Gastroesophageal sphincter (tissue), 4 donors: ENCODE measurements around the gene ACVR1B. TPM values are rescaled to one million over a fixed set of nuclear protein-coding genes. Genes with fewer than 3 reads are reported as not detected.

Source experiments
- ATAC-seq: fragments of 150-250 bp; one replicate; pipeline ENCODE4 v1.9.1; 2016; ENCODE audit warnings: mild to moderate bottlenecking, moderate library complexity
- H3K27ac ChIP-seq, 4 donors: fragments of 200-600 bp; sonication (generic) in 3 of 4; 1 replicate in 3 of 4; 2 replicates in 1 of 4; pipeline ENCODE4 v1.5.1; 2016 to 2019
- H3K27me3 ChIP-seq: fragments of 200-600 bp; sonication (generic); one replicate; pipeline ENCODE4 v1.5.1; 2019
- H3K36me3 ChIP-seq, 2 donors: fragments of 200-600 bp; sonication (generic); one replicate each; pipeline ENCODE4 v1.5.1; 2019; ENCODE audit warnings: control low read depth in 1 of 2
- H3K4me1 ChIP-seq, 3 donors: fragments of 200-600 bp; sonication (generic); 1 replicate in 2 of 3; 2 replicates in 1 of 3; pipeline ENCODE4 v1.5.1; 2016 to 2019; ENCODE audit warnings: control low read depth in 2 of 3
- H3K4me3 ChIP-seq, 2 donors: fragments of 200-600 bp; sonication (generic); one replicate each; pipeline ENCODE4 v1.5.1; 2019; ENCODE audit warnings: mild to moderate bottlenecking in 1 of 2, moderate library complexity in 1 of 2
- H3K9me3 ChIP-seq, 3 donors: fragments of 200-600 bp; sonication (generic); one replicate each; pipeline ENCODE4 v1.5.1; 2017 to 2019; ENCODE audit warnings: control low read depth in 2 of 3
- EP300 ChIP-seq: sonication (generic); formaldehyde crosslinking; IDR thresholded peaks from one replicate; pipeline ENCODE4 v1.6.1; 2017; ENCODE audit warnings: antibody characterized with exemption, mild to moderate bottlenecking
- POLR2A ChIP-seq, 2 donors: fragments of 450-650 bp; IDR thresholded peaks; one replicate each; pipeline ENCODE4 v1.6.1; 2017; ENCODE audit warnings: antibody characterized with exemption in 2 of 2, mild to moderate bottlenecking in 2 of 2, moderate library complexity in 1 of 2
- POLR2AphosphoS5 ChIP-seq: sonication (generic); formaldehyde crosslinking; IDR thresholded peaks from one replicate; pipeline ENCODE4 v1.6.1; 2017; ENCODE audit warnings: antibody characterized with exemption
- WGBS, 2 donors: methylation state at CpG; one replicate each; pipeline ENCODE4 v1.1.5; 2018; ENCODE audit warnings: low coverage in 1 of 2; 5-methylcytosine and 5-hydroxymethylcytosine counted together
- total RNA-seq, 4 donors: library from RNA; depleted of rRNA; stranded (reverse); fragments of >200 nt; gene quantifications; one replicate each; pipeline ENCODE4 v1.1.0, GENCODE V29; 2016
- TF ChIP-seq, protein P1 (sequence below), 4 experiments: fragments of 200-600 bp in 2 of 4; fragments of 450-650 bp in 2 of 4; sonication (generic) in 1 of 4; IDR thresholded peaks; one replicate each; pipeline ENCODE4 v1.5.1; 2017 to 2019; ENCODE audit warnings: antibody characterized with exemption in 4 of 4, mild to moderate bottlenecking in 2 of 4, moderate library complexity in 2 of 4

The ACVR1B gene
- total RNA-seq, 4 donors from 2014 or later: 6.5 to 17.9 (median 10.5) TPM

- H3K4me1 ChIP-seq: peaks cover 0 to 5% (median 0%) of the 10 kb centered on the region in 3 donors
- H3K27me3 ChIP-seq: no peaks in the 10 kb centered on the region
- no peak overlapping the region for H3K4me3 ChIP-seq
- peaks cover 0 to 67% of the 10 kb centered on the region in 2 donors for H3K36me3 ChIP-seq
- TF ChIP-seq EP300 (no peak), POLR2AphosphoS5 (no peak), POLR2A (IDR thresholded peaks at IDR 0.05) (no peak)
- TF ChIP-seq, protein P1, sequence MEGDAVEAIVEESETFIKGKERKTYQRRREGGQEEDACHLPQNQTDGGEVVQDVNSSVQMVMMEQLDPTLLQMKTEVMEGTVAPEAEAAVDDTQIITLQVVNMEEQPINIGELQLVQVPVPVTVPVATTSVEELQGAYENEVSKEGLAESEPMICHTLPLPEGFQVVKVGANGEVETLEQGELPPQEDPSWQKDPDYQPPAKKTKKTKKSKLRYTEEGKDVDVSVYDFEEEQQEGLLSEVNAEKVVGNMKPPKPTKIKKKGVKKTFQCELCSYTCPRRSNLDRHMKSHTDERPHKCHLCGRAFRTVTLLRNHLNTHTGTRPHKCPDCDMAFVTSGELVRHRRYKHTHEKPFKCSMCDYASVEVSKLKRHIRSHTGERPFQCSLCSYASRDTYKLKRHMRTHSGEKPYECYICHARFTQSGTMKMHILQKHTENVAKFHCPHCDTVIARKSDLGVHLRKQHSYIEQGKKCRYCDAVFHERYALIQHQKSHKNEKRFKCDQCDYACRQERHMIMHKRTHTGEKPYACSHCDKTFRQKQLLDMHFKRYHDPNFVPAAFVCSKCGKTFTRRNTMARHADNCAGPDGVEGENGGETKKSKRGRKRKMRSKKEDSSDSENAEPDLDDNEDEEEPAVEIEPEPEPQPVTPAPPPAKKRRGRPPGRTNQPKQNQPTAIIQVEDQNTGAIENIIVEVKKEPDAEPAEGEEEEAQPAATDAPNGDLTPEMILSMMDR (IDR thresholded peaks at IDR 0.05): no peak
- no peak for ATAC-seq
- H3K27ac ChIP-seq: no peak overlapping the region
- no peaks in the 10 kb centered on the region for H3K9me3 ChIP-seq
- WGBS, 2 donors: 46% methylated on average over 3 of the region's 4 CpGs; no CpG with 5 or more reads in 1 of the 2 donors
Observed at GRCh38 chr12:51994959-51995358, 43.5 kb downstream of the ACVR1B start.

DNA sequence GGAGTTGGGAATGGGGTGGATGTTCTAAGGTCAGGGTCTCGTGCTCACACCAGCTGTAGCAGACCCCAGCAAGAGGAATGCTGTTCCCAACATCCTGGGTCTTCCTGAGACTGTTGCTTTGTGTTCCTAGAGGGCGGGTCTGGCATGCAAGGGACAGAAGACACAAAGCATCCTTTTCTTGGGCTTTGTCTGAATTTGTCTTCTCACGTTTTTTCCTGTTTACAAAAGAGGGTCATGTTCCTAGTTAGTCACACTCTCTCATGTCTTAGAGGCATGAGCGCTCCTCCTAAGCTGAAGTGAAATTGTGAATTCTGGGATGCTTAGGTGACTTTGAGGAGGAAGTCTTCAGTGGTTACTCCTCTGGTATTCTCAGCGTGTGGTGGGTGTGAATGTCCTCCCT is 45.6 kb downstream of the ACVR1B start:
- Histone ChIP-seq H3K4me3 (no peak overlapping the region), H3K27ac (no peak overlapping the region), H3K27me3 (no peaks in the 10 kb centered on the region), H3K4me1 (peaks cover 0 to 5% (median 0%) of the 10 kb centered on the region in 3 donors), H3K9me3 (no peaks in the 10 kb centered on the region), H3K36me3 (peaks cover 0 to 46% of the 10 kb centered on the region in 2 donors)
- ATAC-seq: no peak
- 80 to 85% methylated on average over 3 of the region's 5 CpGs for WGBS, 2 donors
- TF ChIP-seq POLR2A (IDR thresholded peaks at IDR 0.05) (no peak), EP300 (no peak), POLR2AphosphoS5 (no peak)
- TF ChIP-seq, protein P1 (IDR thresholded peaks at IDR 0.05): no peak

DNA sequence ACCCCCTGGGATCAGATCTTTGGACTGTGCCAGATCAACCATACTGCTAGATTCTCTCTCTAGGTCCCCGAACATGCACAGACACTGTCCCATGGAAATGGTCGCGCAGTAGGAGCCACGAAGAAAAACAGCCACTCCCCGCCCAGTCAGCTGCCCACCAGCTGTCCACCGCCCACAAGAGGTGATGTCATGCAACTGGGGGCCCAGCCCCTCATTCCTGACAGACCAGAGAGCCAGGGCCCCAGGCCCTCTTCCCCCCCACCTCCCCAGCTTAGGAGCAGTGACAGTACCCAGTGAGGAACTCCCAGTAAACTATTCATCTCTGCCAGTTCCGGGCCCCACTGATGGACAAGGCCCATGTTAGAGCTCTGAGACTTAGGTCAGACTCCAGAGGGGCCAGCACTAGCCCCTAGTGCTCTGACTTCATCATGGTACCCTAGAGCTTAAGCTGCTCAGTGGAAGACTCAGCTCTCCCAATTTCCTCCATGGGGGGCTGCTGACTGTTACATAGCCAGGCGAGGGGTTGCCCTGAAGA is 51.6 kb downstream of the ACVR1B start:
- Histone ChIP-seq H3K4me3 (no peak overlapping the region), H3K9me3 (no peaks in the 10 kb centered on the region), H3K27me3 (peaks cover 31% of the 10 kb centered on the region), H3K27ac (no peak overlapping the region), H3K36me3 (peaks cover 0 to 2% of the 10 kb centered on the region in 2 donors), H3K4me1 (peaks cover 0 to 40% (median 0%) of the 10 kb centered on the region in 3 donors)
- 93% methylated on average over 3 of the region's 8 CpGs; no CpG with 5 or more reads in 1 of the 2 donors for WGBS, 2 donors
- no peak for ATAC-seq
- no peak for TF ChIP-seq POLR2A (IDR thresholded peaks at IDR 0.05)
- TF ChIP-seq, protein P1 (IDR thresholded peaks at IDR 0.05): no peak
- TF ChIP-seq POLR2AphosphoS5: no peak
- no peak for TF ChIP-seq EP300

DNA sequence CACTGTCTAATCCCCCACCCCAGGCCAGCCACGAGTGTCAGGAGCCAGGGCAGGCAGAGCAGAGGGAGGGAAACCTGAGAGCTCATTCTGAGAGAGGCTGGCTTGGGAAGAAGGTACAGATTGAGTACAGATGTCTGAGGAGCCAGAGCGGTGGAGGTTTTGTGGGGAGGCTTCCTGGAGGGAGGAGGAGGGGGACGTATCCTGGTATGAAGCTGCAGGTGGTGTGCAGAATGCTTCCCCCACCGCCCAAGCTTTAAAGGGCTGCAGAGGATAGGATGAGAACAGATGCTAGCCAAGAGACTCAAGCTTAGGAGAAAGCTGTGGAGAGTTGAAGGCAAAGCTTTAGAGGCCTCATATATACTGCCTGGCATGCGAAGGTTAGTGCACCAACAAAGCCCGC is 52.1 kb downstream of the ACVR1B start:
- Histone ChIP-seq H3K9me3 (no peaks in the 10 kb centered on the region), H3K27me3 (peaks cover 31% of the 10 kb centered on the region), H3K27ac (no peak overlapping the region), H3K36me3 (no peaks in the 10 kb centered on the region), H3K4me3 (no peak overlapping the region), H3K4me1 (peaks cover 0 to 45% (median 0%) of the 10 kb centered on the region in 3 donors)
- no peak for ATAC-seq
- TF ChIP-seq, protein P1 (IDR thresholded peaks at IDR 0.05): no peak
- TF ChIP-seq POLR2AphosphoS5 (no peak), EP300 (no peak), POLR2A (IDR thresholded peaks at IDR 0.05) (no peak)
- WGBS, 2 donors: 60 to 61% methylated on average over 2 to 5 of the region's 6 CpGs

DNA sequence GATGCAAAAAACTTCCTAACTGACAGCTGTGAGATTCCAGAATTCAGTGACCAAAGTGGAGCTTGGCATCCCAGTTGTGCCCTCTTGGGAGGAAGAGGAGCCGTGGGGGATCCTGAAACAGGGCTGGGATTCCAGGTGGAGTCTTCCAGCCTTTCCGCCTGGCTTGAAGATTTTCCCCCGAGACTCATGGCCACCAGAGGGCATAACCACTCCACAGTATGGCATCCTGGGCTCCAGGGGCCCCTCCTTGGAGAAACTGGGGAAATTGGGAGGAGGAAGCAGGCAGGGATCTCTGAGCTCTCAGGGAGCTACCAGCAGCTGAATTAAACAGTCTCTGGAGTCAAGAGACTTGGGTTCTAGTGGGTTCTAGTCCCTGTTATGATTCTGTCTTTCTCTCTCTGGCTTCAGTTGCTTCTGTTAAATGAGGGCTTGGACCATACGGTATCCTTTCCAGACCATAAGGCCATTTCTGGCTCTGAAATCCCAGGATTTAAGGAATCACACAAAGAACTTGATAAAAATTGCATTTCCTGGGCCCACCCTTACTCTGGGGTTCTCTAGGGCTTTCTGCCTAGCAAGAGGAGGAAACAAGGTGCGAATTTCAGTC is 52.6 kb downstream of the ACVR1B start:
- TF ChIP-seq, protein P1 (IDR thresholded peaks at IDR 0.05): peak in 3 of 4 experiments; percentile 76 to 82 (median 81)
- TF ChIP-seq EP300 (no peak), POLR2AphosphoS5 (no peak)
- H3K4me3 ChIP-seq: no peak overlapping the region
- peak overlapping the region in 1 of 4 donors; percentile 10 for H3K27ac ChIP-seq
- WGBS, 2 donors: 43% methylated on average over 2 of the region's 5 CpGs; no CpG with 5 or more reads in 1 of the 2 donors
- H3K36me3 ChIP-seq: peaks cover 0 to 3% of the 10 kb centered on the region in 2 donors
- no peaks in the 10 kb centered on the region for H3K9me3 ChIP-seq
- peaks cover 31% of the 10 kb centered on the region for H3K27me3 ChIP-seq
- peaks cover 0 to 51% (median 0%) of the 10 kb centered on the region in 3 donors for H3K4me1 ChIP-seq
- peak; percentile 23 for ATAC-seq
